ENCODE measurements around the gene OPN5.
"Not testable (repeated sequence)": the region's sequence is repeated elsewhere in the genome, so short reads cannot be mapped to it uniquely, and the experiment has no call there.

OPN5 gene

GRCh38 chr6:47781732-47782131 lies at the start of gene OPN5:
Gene OPN5 (plus strand): TSS chr6:47782032. CDS start chr6:47782067, 35 bp downstream.
- no peak for DNase-seq (ENCODE audit: low read depth in 2 of 2)

DNA sequence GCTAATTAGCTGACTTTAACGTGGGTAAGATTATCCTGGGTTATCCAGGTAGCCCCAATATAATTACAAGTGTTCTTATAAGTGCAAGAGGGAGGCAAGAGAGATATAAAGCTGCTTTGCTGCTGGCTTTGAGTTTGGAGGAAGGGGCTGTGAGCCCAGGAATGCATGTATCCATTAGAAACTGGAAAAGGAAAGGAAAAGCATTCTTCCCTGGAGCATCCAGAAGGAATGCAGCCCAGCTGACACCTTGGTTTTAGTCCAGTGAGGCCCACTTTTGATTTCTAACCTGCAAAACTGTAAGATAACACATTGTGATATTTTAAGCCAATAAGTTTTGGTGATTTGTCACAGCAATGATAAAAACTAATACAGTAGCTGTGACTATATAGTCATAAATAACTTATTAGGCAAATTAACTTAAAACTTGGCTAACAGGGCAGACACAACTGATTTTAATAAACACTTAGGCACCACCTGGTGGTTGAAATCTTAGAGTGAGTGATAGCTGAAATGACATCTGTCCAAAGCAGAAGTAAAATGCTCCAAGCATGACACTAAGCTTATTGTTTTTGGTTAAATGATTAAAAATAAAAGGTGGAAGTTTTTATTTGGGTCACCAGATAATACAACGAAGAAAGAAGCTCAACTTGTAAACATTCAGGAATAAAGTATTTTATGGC lies 47.8 kb upstream of the OPN5 start:
- no peak for DNase-seq (ENCODE audit: low read depth in 2 of 2)

DNA sequence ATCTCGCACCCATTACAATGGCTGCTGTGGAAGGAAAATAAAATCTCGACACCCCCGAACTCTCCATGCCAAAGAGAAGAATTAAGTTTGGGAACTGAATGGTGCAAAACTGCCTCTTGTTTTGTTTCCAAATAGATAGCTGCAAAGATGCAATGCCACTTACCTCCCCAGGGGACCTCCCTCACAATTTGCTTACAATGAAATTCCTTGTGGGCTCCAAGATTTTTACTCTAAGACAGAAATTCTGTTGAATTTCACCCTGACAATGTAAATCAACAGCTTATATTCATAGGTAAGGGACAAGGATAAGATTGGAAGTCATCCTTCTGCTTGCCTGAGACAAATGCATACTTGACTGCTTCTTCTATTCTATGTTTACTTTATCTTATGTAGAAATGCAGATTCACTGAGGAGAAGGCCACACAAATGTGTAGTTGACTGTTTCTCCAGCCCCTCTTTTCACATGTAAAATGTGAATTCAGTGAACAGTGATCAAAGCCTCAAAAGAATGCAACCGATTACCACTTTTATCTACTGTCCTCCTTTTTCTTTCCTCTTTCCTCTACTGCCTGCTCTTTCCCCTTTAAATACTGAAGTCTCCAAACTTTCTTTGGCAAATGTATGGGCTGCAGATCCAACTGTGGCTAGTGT lies 46.9 kb upstream of the OPN5 start:
- DNase-seq (ENCODE audit: low read depth in 2 of 2), result no peak

DNA sequence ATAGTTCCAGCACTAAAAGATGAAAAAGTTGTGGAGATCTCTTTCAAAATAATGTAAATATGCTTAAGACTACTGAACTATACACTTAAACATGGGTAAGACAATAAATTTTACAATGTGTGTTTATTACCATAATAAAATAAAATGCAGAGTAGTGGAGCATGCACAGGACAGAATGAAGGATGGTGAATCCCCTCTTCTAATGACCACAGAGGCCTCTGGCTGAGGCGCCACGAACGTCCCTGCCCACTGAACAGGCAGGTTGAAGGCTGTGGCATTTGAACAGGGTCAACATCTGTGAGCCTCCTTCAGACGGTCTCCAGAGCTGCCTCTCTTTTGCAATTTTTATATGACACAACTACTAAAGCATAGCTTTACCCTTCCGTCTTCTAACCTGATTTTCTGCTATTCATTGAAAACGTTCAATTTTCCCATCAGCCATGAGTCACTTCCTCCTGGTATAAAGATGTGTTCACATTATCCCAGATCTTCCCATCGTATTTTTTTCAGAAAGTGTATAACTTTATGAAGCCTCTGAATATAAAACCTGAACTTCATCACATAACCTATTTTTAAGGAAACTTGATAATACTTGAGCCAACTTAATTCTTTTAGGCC lies 45.6 kb upstream of the OPN5 start:
- no peak for DNase-seq (ENCODE audit: low read depth in 2 of 2)

DNA sequence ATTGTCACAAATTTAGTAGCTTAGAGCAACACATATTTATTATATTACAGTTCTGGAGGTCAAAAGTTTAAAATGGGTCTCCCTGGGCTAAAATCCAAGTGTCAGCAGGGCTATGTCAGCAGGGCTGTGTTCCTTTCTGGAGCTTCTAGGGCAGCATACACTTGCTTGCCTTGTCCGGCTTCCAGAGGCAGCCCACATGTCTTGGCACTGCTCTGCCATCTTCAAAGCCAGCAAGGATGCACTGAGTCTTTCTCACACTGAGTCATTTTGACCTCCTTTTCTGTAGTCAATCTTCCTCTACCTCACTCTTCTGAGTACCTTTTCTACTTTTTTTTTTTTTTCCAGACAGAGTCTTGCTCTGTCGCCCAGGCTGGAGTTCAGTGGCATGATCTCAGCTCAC lies 44.4 kb upstream of the OPN5 start:
- no peak for DNase-seq (ENCODE audit: low read depth in 2 of 2)

GRCh38 chr6:47740714-47741113 lies 41.1 kb upstream of the OPN5 start:
- DNase-seq (ENCODE audit: low read depth in 2 of 2), result no peak

DNA sequence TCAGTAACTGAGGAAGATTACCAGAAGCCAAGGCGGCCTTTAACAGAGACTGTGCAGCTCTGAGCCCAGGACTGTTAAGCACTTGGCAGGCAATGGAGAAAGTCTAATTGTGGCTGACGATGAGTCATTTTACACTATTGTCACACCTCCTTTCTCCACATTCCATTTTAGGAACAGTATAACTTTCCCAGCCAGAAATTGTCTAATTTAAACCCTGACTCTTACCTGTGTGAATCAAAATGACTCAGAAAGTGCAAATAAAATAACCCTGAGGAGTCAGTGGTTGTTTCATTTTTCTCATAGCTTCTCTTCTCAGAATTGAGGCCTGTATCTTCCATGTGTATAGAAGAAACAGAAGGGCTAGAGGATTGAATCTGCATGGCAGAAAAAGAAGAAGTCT lies 40.0 kb upstream of the OPN5 start:
- no peak for DNase-seq (ENCODE audit: low read depth in 2 of 2)

- DNase-seq (ENCODE audit: low read depth in 2 of 2), result no peak
These were observed 38.1 kb upstream of the OPN5 start for GRCh38 chr6:47743744-47744143.

DNA sequence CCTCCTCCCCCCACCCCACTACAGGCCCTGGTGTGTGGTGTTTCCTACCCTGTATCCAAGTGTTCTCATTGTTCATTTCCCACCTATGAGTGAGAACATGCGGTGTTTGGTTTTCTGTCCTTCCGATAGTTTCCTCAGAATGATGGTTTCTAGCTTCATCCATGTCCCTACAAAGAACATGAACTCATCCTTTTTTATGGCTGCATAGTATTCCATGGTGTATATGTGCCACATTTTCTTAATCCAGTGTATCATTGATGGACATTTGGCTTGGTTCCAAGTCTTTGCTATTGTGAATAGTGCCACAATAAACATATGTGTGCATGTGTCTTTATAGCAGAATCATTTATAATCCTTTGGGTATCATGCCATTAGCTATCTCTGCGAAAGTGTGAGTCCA lies 36.6 kb upstream of the OPN5 start:
- DNase-seq (ENCODE audit: low read depth in 2 of 2), result not testable (repeated sequence)

DNA sequence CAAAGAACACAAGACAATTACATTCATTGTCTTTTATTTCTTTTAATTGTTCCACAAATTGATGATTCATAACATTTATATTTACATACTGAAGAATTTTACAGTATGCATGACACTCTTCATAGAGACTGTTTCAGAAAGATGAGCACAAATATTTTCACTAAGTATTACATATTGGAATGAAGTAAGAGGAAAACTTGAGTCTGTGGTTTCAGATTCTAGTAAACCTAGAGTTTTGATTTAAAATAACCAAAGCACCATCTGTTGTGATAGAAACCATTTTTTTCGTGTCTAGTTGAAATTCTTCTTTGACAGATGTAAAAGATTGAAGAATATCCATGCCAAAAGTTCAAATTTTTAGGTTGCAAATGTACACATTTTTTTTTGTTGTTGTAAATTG lies 32.1 kb upstream of the OPN5 start:
- no peak for DNase-seq (ENCODE audit: low read depth in 2 of 2)

DNA sequence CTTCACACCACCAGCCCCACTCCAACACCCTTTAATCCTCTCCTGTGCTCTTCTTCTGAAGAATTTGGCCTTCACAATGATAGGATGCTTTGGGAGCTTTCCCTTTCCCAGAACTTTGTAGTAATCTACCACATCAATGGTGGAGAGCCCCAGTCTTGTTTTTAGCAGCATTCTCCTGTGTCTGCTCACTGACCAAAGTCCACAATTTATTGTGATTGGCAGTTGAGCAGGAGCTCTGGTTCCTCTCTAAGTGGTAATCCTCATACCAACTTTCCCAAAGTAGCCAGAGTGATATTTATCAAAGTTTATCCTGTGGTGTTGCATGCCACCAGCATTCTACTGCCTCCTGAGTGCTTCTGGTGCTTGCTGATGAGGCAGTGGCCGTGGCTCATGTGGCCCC lies 29.0 kb upstream of the OPN5 start:
- DNase-seq (ENCODE audit: low read depth in 2 of 2), result no peak

DNA sequence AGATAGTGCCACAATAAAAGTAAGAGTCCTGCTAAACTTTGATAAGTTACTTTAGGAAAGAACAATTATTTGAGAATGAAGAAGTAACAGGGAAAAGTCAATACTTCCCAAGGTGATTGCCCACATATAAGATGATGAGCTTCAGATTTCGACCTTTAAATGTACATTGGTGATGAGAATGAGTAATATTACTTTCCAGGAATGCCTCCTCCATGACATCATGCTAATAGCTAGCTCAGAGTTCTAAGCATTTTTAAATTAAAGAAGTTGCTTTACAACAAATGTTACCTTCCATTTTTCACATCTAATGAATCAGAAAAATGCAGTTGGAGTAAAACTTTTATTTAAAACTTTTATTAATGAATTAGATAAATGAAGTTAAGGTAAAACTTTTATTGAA lies 22.5 kb upstream of the OPN5 start:
- DNase-seq (ENCODE audit: low read depth in 2 of 2), result no peak

- no peak for DNase-seq (ENCODE audit: low read depth in 2 of 2)
These were observed 19.3 kb upstream of the OPN5 start for GRCh38 chr6:47762502-47762901.

- no peak for DNase-seq (ENCODE audit: low read depth in 2 of 2)
These were observed 15.4 kb upstream of the OPN5 start for GRCh38 chr6:47766445-47766844.

DNA sequence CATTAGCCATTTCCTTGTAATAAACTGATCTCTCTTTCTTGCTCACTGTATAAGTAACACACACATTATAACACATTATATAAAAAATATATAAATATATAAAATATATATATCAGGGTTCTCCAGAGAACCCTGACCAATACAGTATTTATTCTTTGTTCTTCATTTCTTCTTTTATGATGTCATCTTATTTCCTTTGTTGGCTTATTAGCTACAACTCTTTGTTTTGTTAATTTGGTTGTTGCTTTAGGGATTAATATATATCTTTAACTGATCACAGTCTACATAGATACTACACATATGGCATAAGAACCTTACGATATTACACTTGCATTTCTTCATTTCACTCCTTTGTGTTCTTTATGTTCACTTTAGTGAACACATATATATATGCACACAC lies 14.7 kb upstream of the OPN5 start:
- no peak for DNase-seq (ENCODE audit: low read depth in 2 of 2)

DNA sequence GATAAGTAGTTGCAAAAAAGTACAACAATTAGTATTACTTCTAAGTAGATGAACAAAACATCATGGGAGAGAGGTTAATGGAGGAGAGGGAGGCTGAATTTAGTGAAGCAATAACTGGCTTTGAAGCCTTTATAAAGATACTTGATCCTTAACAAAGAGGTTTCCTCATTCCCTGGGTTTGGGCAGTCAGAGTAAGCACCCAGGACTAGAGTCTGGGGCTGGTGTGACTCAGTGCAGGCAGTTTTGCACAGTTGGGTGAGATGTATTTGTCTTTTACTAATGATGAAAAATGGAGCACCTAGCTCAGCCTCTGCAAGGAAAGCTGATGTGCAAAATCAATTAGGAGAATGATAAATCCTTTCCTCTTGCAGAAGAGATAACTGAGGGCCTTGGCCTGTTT lies 11.8 kb upstream of the OPN5 start:
- no peak for DNase-seq (ENCODE audit: low read depth in 2 of 2)

- no peak for DNase-seq (ENCODE audit: low read depth in 2 of 2)
These were observed 9.5 kb upstream of the OPN5 start for GRCh38 chr6:47772359-47772758.

GRCh38 chr6:47773005-47773404 lies 8.8 kb upstream of the OPN5 start:
- no peak for DNase-seq (ENCODE audit: low read depth in 2 of 2)

- no peak for DNase-seq (ENCODE audit: low read depth in 2 of 2)
These were observed 1.1 kb upstream of the OPN5 start for GRCh38 chr6:47780510-47781356.

GRCh38 chr6:47785182-47785581 lies 3.4 kb downstream of the OPN5 start:
- no peak for DNase-seq (ENCODE audit: low read depth in 2 of 2)

DNA sequence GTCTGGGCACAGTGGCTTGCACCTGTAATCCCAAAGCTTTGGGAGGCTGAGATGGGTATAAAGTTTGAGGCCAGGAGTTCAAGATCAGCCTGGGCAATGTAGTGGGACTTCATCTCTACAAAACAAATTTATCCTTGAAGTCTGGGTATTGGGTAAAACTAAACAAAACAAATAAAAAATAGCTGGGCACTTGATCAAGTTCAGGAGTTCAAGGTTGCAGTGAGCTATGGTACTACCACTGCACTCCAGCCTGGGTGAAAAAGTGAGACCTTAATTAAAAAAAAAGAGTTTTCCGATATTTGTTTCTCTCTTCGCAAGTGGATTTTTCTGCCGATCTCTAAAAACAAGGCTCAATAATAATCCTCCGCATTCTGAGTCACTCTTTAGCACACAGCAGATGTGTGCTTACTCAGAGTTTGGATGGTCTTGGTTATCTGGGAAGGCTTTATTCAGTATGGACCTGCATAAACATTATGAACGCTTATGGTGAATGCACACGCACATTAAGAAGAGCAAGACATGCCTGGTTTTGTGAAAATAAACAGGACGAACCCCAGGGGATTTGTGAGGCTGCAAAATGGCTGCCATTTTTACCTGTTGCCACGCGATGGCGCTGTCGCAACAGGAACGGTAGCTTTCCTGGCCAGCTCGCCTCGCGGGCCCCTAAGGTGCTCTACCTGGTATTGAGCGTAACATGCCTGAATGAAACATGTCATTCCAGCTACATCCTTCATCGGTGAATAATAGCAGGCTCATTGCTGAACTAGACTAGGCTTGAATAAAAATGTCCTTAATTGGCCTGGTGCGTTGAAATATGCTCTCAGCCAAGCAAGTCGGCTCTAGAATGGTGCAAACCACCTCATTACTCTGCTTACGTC lies 6.0 kb downstream of the OPN5 start:
- peak; percentile 4 to 13 for DNase-seq (ENCODE audit: low read depth in 2 of 2)

Measured in stimulated activated CD8-positive, alpha-beta memory T cell treated with anti-CD3 and anti-CD28 coated beads, Interleukin-2, amount 100 ng/mL, for 1 hour (primary cell).